Fibroblast of peridontal ligament (primary cell): Measurements from ENCODE around the gene CCDC80.

Experiments used
- DNase-seq: peaks from one replicate; pipeline ENCODE4 v3.0.0-alpha.2; 2010; ENCODE audit errors: extremely low read depth

Gene CCDC80, protein sequence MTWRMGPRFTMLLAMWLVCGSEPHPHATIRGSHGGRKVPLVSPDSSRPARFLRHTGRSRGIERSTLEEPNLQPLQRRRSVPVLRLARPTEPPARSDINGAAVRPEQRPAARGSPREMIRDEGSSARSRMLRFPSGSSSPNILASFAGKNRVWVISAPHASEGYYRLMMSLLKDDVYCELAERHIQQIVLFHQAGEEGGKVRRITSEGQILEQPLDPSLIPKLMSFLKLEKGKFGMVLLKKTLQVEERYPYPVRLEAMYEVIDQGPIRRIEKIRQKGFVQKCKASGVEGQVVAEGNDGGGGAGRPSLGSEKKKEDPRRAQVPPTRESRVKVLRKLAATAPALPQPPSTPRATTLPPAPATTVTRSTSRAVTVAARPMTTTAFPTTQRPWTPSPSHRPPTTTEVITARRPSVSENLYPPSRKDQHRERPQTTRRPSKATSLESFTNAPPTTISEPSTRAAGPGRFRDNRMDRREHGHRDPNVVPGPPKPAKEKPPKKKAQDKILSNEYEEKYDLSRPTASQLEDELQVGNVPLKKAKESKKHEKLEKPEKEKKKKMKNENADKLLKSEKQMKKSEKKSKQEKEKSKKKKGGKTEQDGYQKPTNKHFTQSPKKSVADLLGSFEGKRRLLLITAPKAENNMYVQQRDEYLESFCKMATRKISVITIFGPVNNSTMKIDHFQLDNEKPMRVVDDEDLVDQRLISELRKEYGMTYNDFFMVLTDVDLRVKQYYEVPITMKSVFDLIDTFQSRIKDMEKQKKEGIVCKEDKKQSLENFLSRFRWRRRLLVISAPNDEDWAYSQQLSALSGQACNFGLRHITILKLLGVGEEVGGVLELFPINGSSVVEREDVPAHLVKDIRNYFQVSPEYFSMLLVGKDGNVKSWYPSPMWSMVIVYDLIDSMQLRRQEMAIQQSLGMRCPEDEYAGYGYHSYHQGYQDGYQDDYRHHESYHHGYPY

DNA sequence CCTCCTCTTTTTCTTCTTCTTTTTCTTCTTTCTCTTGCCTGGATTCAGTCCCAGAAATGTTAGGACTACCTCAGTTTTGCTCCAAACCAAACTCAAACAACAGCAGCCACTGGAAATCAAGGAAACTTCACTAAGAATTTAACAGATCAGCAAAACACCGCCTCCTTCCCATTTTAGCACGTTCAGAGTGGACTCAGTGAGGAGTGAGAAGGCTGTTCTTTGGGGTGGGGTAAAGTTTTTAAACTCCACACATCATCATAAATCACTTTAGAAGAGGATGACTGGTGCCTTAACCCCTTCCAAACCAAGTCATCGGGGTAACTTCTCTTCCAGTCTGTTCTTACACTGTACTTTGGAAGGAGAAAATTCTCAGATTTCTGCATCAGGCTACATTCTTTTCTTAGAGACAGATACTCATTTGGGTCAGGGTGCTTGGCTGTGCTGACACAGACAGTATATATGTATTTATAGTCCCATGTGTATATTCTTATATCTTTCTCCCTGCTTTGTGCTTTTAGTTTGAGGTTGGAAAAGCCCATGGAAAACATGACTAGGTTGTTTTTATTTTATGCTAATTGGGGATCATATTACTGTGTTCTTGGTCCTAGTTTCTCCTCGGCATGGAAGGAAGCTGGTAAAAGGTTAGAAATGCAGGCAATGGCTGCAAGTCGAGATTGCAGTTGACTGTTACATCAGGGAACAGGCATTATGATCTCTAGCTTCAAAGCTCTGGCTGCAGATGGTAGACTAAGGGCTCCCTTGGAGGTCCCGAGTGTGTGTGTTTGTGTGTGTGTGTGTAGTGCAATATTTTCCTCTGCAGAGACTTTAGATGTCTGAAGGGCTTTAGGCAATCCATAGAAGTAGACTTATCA is at the start of gene CCDC80:
Gene CCDC80 (minus strand): TSS at position 214 of the 872 bp plus-strand sequence. CDS start 1,238 bp downstream, outside the sequence.
- DNase-seq: peak; percentile 91

DNA sequence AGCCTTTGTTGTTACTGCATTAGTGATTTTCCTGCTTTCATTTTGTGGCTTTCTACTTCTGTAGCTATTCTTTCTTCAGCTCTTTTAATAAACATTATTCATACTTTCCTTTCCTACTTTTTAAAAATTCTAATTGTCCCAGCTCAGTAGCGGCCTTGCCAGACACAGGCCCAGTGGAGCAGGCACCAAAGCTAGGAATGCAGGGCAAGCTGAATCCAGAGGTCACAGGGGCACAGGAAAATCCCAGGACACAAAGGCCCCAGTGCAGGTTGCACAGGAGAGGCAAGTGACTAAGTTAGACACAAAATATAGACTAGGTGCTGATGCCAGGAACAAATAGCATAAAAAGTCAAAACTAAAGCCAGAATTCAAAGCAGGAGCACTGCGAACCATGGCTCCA is 49.0 kb upstream of the CCDC80 start:
- DNase-seq: no peak

DNA sequence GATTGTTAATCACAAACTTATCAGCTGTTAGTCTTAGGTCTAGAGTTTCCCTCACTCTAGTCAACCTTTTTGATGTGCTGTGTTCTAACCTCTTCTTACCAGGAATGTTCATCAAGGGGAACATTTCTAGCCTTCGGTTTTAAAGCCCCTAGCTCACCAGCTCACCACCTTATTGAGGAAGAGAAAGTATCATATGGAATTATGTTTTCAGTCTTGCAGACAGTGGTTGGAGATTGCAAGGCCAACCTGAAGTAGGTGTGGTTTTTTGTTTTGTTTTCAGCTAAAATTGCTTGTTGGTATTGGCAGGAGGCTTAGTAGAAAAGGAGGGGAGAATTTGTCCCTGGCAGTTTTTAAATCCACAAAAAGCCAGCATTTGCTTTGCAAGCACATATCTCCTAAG is 48.4 kb upstream of the CCDC80 start:
- no peak for DNase-seq

DNA sequence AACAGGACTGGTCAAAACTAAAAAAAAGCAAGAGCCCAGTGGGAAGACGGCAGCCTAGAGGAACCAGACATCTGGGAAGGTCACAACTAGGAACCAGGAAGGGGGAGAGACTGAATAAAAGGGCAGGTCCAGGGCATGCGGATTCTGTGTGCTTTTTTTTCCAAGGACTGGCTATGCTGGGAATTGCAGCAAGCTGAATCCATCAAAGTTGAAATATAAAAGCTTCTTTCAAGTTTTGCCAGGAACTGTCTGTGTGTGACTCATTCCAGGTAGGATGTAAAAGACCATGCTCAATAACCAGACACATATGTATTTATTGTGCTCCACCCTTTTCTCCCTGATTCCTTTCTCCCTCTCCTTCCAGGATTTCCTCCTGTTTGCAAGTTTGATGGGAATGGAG is 47.9 kb upstream of the CCDC80 start:
- no peak for DNase-seq

DNA sequence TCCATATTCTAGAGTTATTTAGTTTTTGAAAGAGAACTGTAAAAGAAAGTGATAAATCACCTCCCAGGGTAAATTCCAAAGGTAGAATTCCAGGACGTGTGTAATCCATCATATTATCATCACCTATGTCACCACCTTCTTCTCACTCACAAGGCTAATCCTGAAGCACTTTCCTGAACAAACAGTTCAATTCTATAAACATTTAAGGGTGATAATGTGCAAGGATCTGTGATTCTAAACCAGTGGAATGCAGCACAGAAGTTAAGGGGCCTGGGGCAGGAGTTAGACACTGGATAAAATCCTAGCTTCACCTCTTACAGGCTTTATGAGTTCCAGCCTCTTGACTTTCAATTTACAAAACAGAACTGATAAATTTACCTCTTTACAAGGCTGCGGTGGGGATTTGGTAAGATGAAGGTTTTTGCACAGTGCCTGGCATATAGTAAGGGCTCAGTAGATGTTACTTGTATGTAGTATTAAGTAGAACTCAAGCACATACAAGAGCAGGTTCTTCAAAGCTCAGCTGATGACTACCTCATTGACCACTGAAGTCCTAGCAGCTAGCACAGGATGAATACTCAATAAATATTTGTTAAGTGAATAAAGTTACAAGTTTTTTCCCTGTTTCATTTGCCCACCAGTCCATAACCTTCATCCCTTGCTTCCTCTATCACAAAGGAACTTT is 47.3 kb upstream of the CCDC80 start:
- DNase-seq: no peak

DNA sequence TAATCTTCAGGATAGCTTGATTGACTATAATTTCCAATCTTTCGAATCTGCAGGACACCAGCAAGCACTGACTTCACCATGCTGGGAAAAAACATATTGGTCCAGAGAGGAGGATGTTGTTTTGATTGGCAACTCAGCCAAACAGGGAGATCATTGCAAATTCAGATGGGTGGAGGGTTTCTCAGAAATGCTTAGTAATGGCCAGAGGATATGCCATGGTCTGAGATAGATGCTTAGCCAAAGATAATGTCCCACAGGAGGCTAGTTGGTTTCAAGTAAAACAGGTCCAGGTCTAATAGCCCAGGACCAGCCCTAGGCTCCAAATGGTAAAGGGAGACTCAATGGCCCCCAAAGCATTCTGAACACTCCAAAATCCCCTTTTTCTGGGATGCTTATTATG is 46.7 kb upstream of the CCDC80 start:
- no peak for DNase-seq

DNA sequence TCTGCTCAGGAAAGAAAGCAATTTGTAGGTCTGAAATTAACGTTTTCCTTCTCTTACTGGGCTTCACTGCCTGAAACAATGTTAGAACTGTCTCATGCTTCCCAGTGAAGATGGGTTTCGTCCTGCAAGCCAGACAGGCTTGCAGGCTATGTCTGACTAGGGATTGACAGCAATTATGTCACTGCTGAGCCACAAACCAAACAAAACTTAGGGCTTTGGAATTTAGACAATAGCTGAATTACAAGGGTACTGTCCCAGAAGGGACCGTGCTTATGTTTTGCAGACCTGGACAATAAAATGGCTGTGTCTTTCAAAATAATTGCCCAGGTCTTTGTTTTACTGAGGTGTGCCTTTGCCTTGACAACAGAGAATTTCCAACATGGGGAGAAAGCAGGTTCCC is 46.3 kb upstream of the CCDC80 start:
- DNase-seq: no peak

DNA sequence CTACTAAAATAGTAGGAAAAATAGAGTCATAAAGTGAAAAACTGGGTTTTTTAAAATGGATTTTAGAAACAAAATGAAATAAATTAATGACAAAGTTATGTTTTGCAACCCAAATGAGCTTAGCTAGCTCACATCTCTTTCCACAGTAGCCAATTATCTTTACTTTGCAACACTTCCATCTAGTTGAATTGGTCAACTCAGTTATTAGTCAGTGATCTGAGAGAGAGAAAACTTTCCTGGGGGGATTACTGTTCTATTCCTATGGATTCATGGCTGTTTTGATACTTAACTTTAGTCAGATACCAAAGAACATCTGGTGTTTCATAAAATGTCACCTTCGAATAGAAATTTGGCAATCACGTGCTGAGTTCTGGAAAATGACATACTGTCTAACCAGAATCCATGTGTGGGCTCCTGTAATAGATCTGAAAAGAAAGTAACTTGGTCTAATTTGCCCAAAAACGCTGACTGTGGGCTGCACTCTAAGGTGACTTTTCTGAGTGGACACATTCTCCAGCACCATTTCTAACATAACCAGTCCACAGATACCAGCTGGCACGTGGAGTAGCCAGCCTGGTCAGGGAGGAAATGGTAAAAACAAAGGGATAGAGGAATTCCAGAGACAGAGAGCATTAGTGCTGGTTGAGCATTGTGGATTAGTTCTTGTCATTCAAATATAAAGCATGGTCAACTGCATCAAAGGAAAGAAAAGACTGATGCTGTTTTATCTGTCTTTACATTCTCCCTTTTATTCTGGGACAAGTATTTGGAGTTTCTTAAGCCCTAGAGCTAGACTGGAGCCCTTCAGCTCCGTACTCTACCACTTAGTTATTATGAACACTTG is 45.2 kb upstream of the CCDC80 start:
- DNase-seq: no peak

DNA sequence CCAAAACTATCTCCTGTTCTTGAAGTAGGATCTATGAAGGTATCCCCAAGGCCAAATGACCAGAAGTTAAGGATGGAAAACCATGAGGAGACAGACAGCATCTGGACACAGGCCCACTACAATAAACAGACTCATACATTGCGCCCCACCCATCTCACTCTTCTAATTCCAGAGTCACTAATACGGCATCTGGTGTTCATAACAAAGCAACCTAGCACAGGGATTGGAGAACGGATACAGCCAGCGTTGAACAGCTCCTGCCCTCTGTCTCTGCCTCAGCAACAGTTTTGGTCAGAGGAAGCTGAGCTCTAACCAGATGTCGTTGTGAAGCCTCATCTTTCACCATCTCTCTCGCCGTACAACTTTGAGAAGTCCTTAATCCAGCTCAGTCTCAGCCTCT is 44.5 kb upstream of the CCDC80 start:
- DNase-seq: peak; percentile 79

DNA sequence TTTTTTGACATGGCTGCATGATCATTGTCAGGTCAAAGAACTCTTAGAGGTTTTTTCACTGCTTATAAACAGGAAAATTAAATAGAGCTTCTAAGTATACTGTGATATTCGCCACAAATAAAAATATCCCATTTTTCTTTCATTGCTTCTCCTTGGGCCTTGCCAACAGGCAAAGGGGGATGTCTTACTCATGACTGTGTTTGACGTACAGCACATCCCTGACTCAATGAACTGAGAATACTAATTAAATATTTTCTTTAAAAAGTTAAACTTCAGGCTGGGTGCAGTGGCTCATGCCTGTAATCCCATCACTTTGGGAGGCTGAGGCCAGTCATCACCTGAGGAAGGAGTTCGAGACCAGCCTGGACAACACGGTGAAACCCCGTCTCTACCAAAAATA is 41.4 kb upstream of the CCDC80 start:
- no peak for DNase-seq

DNA sequence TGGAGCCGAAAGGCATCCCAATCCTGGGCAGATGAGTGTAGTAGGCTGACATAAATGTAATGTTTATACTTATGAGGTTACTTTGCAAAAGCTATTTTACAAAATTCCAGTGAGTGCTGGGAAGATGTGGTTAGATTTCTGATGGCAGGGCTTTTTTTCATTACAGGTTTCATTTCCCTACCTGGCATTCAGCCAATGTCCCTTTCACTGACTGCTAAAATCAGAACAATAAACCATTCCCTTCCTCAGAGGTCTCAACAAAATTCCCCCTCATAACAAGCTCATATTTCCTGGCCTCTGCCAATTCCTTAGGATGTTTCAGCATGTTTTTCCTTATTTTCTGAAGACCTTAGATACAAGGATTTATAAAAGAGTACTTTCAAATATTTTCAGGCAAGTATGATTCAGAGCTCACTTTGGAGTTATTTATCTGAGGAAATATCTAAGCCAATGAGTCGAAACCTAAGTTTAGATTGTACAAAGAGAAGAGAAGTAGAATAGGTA is 40.9 kb upstream of the CCDC80 start:
- peak; percentile 95 for DNase-seq

DNA sequence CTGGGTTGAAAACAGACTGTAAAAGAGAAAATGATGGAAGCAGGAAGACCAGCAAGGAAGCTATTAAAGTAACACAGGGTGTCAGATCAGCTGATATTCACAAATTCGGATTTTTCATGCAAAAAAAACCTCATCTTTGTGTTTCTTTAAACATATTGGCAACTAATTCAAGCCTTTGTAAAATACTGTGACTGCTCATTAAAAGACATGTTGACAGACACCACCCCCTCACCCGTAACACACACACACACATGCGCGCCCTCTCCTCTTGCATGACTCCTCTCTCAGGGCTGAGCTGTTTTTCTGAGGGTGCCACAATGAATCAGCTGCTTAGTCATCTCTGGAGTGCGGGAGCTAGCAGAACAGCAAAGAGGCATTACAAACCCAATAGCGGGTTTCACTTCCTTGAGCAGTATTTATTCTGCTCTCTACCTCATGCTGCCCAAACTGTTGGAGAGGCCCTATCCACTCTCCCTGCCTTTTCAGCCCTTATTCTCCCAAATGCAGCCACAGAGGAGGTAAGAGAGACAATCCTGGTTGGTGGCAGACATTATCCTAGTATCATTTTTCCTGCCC is 35.8 kb upstream of the CCDC80 start:
- DNase-seq: peak; percentile 97

DNA sequence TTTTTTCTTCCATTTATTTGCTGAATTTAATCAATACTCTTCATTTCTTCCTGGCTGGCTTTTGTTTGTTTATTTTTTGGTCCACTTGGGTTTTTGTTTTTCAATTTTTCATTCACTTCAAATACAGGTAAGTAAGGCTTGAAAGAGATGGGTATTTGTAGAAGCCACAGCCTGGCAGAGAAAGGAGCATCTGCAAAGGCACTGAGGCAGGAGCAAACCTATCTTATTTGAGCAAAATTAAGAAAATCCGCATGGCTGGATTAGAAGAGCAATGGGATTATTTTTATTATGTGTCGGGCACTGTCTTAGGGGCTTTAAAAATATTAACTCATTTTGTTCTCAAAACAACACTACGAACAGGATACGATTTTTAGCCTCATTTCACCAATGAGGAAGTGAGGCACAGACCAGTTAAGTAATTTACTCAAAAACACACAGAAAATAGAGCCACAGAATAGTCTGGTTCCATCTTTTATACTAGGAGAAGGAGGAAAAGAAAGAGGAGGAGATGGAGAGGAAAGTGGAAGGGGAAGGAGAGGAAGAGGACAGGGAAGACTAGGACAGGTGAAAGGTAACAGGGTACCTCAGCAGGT is 35.1 kb upstream of the CCDC80 start:
- no peak for DNase-seq

DNA sequence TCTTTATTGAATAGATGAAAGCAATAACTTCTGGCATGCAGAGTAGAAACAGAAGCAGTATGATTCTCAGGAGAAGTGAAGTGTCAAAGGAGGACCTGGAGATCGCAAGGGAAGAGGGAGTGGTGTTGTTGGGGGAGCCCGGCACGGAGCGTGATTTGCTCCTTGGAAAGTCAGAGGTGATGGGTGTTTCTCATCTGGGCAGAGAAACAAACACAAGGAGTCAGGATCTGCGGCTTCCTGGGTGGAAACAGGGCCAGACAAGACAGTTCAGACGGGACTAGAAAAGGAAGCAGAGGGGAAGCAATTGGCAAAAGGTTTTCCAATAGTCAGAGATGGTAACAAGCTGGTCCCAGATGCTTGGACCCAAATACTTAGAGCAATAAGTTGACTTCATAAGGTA is 34.4 kb upstream of the CCDC80 start:
- DNase-seq: no peak

DNA sequence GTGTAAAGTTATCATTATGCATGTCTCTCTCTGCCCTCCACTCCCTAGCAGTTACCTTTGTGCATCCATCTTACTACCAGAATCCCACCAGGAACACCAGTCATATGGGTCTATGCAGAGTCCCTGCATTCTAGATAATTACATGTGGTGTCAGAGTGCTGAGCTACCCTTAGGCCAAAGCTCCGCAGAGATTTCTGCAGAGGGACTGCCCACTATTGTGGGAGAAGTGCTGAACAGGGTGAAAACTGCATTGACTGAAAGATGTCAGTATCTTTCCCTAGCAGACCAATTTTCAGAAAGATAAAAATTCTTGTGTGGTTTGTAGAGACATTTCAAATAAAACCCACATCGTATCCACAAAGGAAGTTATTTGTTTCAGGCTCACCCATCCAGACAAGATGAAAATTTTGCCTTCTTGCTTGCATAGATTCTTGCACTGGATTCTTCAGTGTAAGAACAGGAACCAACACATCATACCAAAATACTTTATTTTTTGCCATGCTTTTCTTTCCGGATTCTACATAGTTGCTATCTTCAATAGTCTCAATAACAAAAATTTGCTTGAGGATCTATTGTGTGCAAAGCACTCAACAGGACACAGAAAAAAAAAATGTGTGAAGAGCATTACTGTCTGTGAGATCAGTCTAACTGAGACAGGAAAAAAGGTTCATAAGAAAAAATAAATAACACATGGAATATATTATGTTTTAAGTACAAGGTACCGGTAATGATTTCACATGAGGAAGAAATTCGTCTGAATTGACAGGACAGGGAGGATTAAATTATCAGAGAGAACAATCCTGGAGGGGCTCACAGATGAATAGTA is 32.0 kb upstream of the CCDC80 start:
- DNase-seq: no peak

DNA sequence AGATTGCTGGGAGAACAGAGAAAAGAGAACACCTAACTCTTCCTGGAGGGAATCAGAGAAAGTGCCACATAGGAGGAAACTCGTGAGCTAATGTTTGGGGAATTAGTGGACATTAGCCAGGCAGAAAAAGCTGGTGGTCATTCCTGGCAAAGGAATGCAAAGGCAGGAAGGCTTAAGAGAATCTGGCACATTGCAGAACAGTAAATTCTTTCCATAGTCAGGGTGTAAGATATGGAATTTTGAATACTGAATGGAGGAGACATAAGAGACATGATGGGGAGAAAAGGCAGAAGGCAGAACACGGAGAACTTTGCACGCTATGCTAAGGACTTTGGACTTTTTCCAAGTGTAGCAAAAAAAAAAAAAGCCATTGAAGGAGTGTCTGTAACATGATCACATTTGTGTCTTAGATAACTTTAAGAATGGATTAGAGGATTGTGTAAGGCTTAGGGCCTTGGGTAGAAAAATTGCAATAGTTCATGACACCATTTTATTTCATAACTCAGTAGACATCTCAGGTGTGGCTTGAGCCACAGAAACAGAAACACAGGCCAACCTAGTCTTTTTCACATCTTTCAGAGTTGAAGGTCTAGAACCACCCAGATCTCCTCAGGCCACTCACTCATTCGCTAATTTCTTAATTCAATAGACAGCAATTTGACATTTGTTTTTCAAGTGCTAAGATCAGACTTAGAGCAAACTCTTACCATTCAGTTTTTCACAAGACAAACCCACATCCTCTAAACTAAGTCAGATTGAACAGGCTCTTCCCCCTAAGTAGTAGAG is 31.2 kb upstream of the CCDC80 start:
- DNase-seq: peak; percentile 94

DNA sequence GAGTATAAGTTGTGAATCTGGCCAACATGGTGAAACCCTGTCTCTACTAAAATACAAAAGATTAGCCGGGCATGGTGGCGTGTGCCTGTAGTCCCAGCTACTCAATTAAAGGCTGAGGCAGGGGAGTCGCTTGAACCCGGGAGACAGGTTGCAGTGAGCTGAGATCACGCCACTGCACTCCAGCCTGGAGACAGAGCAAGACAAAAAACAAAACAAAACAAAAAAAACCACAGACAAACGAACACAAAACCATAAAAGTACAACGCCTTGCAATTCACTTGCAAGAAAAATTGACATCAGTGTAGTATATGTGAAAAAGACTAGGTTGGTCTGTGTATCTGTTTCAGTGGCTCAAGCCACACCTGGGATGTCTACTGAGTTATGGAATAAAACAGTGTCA is 29.9 kb upstream of the CCDC80 start:
- no peak for DNase-seq

DNA sequence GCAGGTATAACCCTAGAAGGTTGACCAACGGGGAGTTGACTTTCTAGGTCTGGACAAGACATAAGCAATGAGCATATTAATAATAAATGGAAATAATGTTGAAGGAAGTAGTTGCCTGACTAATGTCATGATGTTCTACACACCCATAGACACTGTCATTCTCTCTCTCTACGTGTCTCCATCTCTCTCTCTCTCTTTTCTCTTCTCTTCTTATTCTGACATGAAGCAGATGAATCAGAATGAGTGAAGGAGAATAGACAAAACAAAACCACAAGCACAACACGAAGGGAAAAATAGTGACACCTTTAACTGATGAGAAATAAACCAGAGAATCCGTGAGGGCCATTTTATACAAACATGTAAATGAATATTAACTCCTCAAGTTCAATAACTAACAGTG is 26.7 kb upstream of the CCDC80 start:
- DNase-seq: no peak
